Vagina (tissue), 2 donors: ENCODE results near the gene SMIM1.

ENCODE experiments used
- CTCF ChIP-seq, 3 experiments: fragments of 450-650 bp in 2 of 3; fragments of 200-600 bp in 1 of 3; sonication (generic) in 1 of 3; IDR thresholded peaks; one replicate each; pipeline ENCODE4 v1.5.1; 2017 to 2019; ENCODE audit warnings: antibody characterized with exemption in 3 of 3, mild to moderate bottlenecking in 2 of 3, moderate library complexity in 2 of 3
- POLR2A ChIP-seq, 2 donors: fragments of 450-650 bp; IDR thresholded peaks; one replicate each; pipeline ENCODE4 v1.6.1; 2017; ENCODE audit warnings: antibody characterized with exemption in 2 of 2, mild to moderate bottlenecking in 2 of 2, moderate library complexity in 2 of 2
- POLR2AphosphoS5 ChIP-seq, 2 donors: sonication (generic); formaldehyde crosslinking; IDR thresholded peaks; one replicate each; pipeline ENCODE4 v1.9.0; 2017; ENCODE audit warnings: antibody characterized with exemption in 2 of 2, mild to moderate bottlenecking in 2 of 2, low read depth in 1 of 2; ENCODE audit not compliant: insufficient read depth in 1 of 2

GRCh38 chr1:3772715-3773571 lies at the start of gene SMIM1:
- TF ChIP-seq CTCF (IDR thresholded peaks at IDR 0.05): no peak
- TF ChIP-seq POLR2A (IDR thresholded peaks at IDR 0.05): no peak
- peak in 1 of 2 donors; percentile 27 for TF ChIP-seq POLR2AphosphoS5 (IDR thresholded peaks at IDR 0.05; ENCODE audit: insufficient read depth in 1 of 2, low read depth in 1 of 2)
